GM19328 (cell line): Measurements from ENCODE around the gene OLAH.
A peak's percentile ranks its signal among the peaks of the same experiment; 100 is the strongest.

Experiments
- ATAC-seq: cut with Tn5 transposase; IDR thresholded peaks from one replicate; pipeline ENCODE4 v1.9.1; 2021; ENCODE audit warnings: mild to moderate bottlenecking, moderate library complexity; ENCODE audit not compliant: unreplicated experiment

Gene OLAH

GRCh38 chr10:15068802-15069201, 25.1 kb downstream of the OLAH start:
- no peak for ATAC-seq

- ATAC-seq, result no peak
These were observed 25.5 kb downstream of the OLAH start for GRCh38 chr10:15069230-15069629.

DNA sequence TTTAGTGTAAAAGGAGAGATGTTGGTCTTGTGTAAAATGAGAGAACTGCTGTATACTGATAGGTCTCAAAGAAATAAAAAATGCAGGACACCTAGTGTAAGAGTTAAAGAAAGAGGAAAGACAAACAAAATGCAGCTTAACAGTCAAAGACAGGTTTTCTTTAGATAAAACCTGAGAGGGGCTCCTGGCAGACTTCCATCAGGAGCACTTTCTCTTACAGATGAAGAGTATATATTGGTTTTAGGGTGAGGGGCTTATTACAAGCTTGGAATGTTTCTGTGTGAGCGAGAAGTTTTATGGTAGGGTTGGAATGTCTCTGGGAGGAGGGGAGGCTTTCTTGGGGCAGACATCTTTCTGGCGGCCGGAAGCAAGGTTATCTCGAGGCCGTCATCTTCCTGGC, 28.6 kb downstream of the OLAH start:
- ATAC-seq, result no peak

DNA sequence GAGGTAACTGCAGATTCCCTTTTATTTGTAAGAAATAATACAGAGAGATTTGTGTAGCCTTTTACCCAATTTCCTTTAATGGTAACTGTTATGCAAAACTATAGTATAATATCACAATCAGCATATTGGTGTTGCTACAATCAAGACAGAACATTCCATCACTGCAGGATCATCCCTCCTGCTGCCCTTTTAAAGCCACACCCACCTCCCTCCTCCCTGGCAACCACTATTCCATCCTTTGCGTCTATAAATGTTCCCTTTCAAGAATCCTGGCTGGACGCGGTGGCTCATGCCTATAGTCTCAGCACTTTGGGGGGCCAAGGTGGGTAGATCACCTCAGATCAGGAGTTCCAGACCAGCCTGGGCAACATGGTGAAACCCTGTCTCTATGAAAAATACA, 31.7 kb downstream of the OLAH start:
- no peak for ATAC-seq

DNA sequence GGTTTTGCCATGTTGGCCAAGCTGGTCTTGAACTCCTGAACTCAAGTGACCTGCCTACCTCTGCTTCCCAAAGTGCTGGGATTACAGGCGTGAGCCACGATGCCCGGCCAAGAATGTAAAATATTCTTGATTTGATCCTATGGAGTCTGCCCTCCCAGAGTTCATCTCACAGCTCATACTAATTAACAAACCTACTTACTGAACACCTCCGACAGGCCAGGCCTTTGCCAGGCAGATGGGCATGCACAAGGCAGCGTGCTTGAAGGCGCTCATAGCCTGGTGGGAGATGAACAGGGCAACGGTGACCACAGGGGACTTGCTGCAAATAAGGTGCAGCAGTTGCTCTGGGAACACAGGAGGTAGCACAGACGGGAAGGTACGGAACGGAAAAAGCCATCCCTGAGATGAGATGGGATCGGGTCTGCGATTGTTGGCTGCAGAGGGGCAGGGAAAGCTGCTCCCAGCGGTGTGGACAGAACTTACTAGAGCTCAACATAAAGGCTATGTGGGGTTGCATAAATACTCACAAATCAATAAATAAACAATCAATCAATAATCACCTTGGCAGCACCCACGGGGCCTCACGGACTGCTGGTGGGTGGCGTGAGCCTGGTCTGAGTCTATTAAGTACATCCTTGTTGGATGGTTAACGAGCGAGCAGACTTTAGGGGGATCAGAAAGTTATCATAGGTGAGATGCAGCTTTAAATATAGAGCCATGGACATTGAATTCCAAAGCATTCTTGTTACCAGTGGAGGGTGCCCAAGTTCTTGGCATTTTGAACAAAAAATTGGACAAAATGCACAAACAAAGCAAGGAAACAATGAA, 40.1 kb downstream of the OLAH start:
- no peak for ATAC-seq

DNA sequence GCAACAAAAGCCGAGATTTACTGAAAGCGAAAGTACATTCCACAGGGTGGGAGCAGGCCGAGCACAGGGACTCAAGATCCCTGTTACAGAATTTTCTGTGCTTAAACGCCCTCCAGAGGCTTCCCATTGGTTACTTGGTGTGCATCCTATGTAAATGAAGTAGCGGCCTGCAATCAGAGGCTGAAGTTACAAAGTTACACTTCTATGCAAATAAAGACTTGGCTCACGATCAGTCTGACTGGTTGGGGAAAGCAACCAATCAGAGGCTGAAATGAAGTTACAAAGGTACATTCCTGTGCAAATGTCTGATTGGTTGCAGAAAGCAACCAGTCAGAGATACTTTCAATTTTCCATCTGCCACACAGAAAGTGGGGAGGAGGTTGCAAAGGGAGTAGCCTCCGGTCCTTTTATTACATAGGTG, 40.8 kb downstream of the OLAH start:
- no peak for ATAC-seq

DNA sequence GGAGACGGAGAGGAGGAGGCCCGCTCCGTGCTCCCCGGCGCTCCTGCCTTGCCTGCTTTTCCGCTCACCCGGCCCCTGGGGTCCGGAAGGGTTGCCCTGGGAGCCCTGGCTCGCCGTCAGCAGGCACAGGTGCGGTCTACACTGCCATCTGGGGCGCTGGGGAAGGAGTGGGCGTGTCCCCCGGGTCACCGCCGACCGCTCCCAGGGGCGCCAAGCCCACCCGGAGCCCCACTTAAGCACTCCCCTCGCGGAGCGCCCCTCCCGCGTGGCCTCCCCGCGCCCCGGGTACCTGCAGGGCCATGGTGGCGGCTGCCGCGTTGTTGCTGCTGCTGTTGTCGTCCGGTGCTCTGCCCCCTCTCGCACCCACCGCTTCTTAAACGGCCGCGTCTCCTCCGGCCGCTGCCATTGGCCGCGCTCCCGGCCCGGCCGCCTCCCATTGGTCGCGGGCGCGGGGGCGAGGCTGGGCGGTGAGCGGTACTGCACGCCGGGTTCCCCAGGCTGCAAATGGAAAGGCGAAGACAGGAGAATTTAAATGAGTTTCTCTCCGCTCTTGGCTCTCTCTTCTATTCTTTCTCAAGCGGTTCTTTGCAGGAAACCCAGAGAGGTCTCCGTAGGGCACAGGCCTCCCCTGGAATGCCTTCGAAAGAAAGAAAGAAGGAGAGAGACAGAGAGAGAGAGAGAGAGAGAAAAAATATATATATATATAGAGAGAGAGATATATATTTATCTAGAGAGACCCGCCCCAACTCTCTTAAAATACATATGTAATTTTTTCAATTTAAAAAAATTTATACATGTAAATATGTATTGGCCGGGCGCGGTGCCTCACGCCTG, 44.9 kb downstream of the OLAH start, which contains the start of gene ACBD7:
Gene ACBD7 (minus strand): TSS at position 349 of the 834 bp plus-strand sequence. CDS start 48 bp downstream, at position 301.
- ATAC-seq, result peak; percentile 98

- no peak for ATAC-seq
These were observed 47.7 kb downstream of the OLAH start for GRCh38 chr10:15091418-15091817.

DNA sequence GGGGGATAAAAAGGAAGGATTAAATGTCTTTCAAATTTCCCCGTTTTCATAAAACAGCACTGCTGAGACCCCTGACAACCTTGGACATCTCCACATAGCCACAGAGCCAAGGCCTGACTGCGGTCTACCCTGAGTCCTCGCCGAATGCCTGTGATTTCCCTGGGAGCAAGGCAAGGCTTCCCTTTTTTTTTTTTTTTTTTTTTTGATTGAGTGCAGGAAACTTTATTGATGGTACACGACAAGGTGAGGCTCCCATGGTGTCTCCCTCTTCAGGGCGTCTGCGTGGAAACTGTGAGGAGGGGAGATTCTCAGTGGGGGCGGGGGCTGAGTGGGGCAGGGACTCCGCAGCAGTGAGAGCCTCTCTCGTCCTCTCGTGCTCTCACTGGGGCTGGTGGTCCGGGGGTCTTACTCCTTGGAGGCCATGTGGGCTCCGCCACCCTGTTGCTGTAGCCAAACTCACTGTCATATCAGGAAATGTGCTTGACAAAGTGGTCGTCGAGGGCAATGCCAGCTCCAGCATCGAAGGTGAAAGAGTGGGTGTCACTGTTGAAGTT, 49.2 kb downstream of the OLAH start:
- no peak for ATAC-seq

DNA sequence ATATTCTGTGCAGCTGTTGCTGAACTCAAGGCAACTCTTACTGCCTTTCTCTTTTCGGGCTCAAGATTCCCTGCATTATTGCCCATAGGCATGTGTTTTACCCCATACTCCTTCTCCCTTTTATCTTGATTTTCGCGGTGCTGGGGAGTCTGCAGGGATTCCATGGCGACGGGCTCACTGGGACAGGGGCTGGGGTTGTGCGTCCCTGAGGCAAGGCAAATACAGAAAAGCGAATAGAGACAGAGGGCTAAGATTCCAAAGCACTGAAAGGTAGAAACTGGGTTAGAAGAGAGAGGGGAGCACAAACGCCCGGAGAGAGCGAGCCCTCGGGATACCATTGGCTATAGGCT, 52.9 kb downstream of the OLAH start:
- peak; percentile 19 for ATAC-seq

DNA sequence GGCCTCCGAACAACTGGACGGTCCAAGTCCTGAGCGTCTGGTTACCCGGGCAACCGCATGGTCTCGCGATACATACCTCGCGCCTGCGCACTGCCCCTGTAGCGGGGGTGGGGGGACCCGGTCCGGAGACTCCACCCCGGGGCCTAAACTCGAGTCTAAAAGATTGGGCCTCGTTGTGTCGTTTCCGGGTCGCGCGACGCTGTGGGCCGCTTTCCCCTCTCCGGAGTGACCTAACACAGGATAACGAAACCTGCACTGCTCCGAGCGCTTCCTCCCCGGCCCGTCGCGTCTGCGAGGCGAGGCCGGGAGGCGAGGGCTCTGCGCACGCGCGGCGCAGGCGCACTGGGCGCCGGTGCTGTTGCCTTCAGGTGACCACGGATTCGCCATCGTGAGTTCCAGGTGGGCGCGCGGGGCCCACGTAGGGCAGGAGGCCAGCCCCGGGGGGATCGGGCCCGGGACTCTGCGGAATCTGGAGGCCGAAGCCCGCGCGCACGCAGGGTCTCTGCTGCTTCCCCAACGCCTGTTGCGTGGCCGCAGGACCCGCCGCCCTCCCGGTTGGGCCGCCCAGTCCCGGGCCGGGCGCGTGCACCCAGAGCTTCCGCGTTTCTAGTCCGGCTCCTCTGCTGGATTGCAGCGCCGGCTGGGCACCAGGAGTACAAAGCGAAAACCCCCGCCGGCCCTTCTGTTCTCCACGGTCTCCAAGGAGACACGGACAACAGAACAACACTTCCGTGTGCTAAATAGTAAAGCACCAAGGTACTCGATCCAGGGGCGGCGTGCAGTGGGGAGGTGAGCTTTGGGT, 53.5 kb downstream of the OLAH start, which contains the start of gene RPP38:
Gene RPP38 (plus strand): TSS at position 345 of the 802 bp plus-strand sequence. CDS start 5,960 bp downstream, outside the sequence.
- ATAC-seq, result peak; percentile 77

- ATAC-seq, result no peak
These were observed 56.1 kb downstream of the OLAH start for GRCh38 chr10:15099886-15100285.

GRCh38 chr10:15103513-15103912, 59.8 kb downstream of the OLAH start:
- ATAC-seq, result no peak

- ATAC-seq, result peak; percentile 65
These were observed 62.7 kb downstream of the OLAH start for GRCh38 chr10:15106352-15107013.

- no peak for ATAC-seq
These were observed 68.9 kb downstream of the OLAH start for GRCh38 chr10:15112657-15113056.

GRCh38 chr10:15113766-15114165, 70.0 kb downstream of the OLAH start:
- no peak for ATAC-seq

DNA sequence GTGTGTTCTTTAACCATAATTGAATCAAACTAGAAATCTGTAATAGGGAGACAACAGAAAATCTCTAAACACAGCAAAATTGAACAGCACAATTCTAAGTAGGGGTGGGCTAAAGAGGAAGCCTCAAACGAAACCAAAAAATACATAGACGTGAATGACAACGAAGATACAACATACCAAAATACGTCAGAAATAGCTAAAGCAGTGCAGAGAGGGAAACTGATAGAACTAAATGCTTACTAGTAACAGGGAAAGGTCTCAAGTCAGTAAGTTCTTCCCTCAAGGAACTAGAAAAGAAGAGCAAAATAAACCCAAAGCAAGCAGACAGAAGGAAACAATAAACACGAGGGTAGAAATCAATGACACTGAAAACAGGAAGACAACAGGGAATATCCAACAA, 72.5 kb downstream of the OLAH start:
- ATAC-seq, result no peak

DNA sequence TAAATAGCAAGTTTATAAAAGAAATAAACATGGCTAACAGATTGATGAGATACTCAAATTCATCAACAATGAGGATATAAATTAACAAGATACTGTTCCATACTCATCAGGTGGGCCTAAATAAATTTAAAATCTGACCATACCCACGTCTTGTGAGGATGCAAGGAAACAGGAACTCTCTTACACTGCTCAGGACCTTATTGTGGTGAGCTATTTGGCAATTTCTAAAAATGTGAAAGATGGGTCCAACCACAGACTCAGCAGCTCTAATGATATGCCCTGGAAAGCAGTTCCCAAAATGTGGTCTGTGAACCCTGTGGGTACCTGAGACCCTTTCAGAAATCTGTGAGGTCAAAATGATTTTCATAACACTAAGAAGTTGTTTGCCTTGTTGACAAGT, 74.9 kb downstream of the OLAH start:
- ATAC-seq, result no peak

DNA sequence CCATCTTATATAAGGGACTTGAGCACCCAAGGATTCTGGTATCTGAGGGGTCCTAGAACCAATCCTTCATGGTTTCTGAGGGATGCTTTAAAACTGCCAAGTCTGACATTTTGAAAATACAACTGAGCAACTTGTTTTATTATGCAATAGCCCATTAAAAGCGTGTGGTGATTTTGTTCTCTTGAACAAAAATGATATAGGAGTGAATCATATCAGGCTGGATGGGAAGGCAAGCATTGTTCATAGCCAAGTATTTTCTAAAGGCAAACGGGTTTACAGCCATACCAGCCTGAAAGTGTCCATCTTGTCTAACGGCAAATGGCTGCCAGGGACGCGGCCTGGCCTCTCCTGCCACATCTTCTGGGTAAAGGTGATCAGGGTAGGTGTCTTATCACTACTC, 76.8 kb downstream of the OLAH start:
- ATAC-seq, result no peak

- ATAC-seq, result no peak
These were observed 78.0 kb downstream of the OLAH start for GRCh38 chr10:15121707-15122106.
